Fibroblast of mammary gland (primary cell): ENCODE data around the gene REEP6.

Experiments used
- DNase-seq: peaks from one replicate; pipeline ENCODE4 v3.0.0-alpha.2; 2010; ENCODE audit warnings: low read depth
- H3K4me3 ChIP-seq: 2 replicates; pipeline ENCODE4 v1.5.1; 2011; ENCODE audit warnings: low read depth, mild to moderate bottlenecking, low read length, moderate library complexity; ENCODE audit not compliant: control insufficient read depth
- CTCF ChIP-seq: conservative IDR thresholded peaks from 2 replicates; pipeline ENCODE4 v1.5.1; 2011; ENCODE audit warnings: low read depth, low read length, inconsistent platforms; ENCODE audit not compliant: control insufficient read depth, insufficient read depth

The REEP6 gene

DNA sequence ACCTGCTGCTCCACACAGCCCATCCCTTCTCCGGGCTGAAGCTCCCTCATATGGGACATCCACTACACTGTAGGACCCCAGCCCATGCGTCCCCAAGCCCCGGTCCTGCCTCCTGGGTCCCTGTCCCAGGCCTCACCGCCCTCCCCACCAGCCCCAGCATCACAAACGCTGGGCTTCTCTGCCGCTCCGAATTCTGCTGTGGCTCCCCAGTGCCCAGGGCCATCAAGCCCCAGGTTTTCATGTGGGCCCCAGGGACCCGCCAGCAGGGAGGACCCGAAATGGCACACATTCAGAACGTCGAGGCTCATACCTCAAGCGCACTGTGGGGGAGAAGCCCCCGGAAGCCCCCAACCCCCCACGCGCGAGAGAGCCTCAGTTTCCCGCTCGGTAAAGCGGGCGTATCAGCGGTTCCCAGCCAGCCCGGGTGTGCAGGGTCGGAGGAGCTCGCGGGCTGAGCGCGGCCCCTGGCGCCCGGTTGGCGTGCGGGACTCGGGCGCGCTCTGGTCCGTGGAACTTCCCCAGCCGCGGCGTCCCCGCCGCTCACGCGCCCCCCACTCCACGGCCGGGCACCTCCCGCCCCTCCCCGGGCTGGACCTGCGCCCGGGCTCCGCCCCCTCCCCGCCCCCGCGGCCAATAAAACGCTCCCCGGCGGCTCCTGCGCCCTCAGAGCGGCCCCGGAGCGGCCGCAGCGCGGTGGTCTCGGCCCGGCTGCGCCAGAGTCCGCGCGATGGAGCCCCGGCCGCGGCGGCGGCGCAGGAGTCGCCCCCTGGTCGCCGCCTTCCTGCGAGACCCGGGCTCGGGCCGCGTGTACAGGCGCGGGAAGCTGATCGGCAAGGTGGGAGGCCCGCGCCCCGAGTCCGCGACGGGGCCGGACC, 32.7 kb downstream of the REEP6 start, which contains the start of gene PLK5:
Gene PLK5 (plus strand): TSS at position 666 of the 875 bp plus-strand sequence. CDS start 2,920 bp downstream, outside the sequence.
- H3K4me3 ChIP-seq: no peak within 1 kb of the TSS
- no peak for TF ChIP-seq CTCF
- no peak for DNase-seq

DNA sequence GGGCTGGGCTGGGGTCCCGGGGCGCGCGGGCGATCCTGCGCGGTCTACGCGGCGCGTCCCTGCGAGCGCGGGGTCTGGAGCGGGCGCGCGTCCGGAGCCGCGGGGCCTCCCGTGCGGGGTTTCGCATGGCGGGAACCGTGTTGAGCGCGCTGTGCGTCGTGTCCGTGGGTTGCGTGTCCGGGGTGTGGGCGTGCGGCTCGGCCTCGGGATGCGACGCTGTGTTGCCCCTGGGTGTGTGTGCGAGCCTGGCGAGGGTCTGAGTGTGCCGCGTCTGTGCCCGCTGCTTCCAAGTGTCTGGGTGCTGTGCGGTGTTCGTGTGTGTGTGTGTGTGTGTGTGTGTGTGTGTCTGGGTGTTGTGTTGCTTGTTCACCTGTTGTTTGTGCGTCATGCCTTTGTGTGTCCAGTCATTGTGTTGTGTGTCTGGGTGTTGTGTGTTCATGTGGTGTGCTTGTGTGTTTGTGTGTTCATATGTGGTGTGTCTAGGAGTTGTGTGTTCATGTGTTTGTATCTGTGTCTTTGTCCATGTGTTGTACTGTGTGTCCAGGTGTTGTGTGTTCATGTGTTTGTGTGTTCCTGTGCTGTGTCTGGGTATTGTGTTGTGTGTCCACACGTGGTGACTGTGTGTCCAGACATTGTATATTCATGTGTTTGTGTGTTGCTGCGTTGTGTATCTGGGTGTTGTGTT, 33.4 kb downstream of the REEP6 start:
- TF ChIP-seq CTCF: no peak
- no peak for DNase-seq
- H3K4me3 ChIP-seq: no peak overlapping the region

- no peak overlapping the region for H3K4me3 ChIP-seq
- no peak for TF ChIP-seq CTCF
- DNase-seq: no peak
These were observed 34.0 kb downstream of the REEP6 start for GRCh38 chr19:1524972-1525325.

- no peak for TF ChIP-seq CTCF
- H3K4me3 ChIP-seq: no peak overlapping the region
- DNase-seq: no peak
These were observed 34.4 kb downstream of the REEP6 start for GRCh38 chr19:1525343-1525742.

- H3K4me3 ChIP-seq: no peak overlapping the region
- DNase-seq: no peak
- no peak for TF ChIP-seq CTCF
These were observed 35.2 kb downstream of the REEP6 start for GRCh38 chr19:1526066-1526778.

GRCh38 chr19:1526979-1527649, 36.1 kb downstream of the REEP6 start:
- DNase-seq: no peak
- no peak overlapping the region for H3K4me3 ChIP-seq
- no peak for TF ChIP-seq CTCF
